Thoracic aorta (tissue), 2 donors: ENCODE results near the gene OR2A25. TPM values are rescaled to one million over a fixed set of nuclear protein-coding genes. Genes with fewer than 3 reads are reported as not detected.
"Not testable (repeated sequence)": the region's sequence is repeated elsewhere in the genome, so short reads cannot be mapped to it uniquely, and the experiment has no call there.

ENCODE experiments used
- ATAC-seq: fragments of 150-250 bp; one replicate; pipeline ENCODE4 v1.8.0; 2017; ENCODE audit warnings: low read depth; ENCODE audit not compliant: insufficient number of reproducible peaks, low FRiP score
- DNase-seq: peaks from one replicate; pipeline ENCODE4 v3.0.0-alpha.2; 2020; ENCODE audit warnings: low spot score
- H3K27ac ChIP-seq, 2 donors: fragments of 200-600 bp; sonication (generic); 1 replicate in 1 of 2; 2 replicates in 1 of 2; pipeline ENCODE4 v1.5.1; 2016; ENCODE audit warnings: mild to moderate bottlenecking in 2 of 2, moderate library complexity in 2 of 2
- H3K27me3 ChIP-seq: fragments of 200-600 bp; sonication (generic); replicated peaks from 2 replicates; pipeline ENCODE4 v1.6.0; 2016; ENCODE audit warnings: mild to moderate bottlenecking; ENCODE audit not compliant: insufficient read depth
- H3K36me3 ChIP-seq: fragments of 200-600 bp; sonication (generic); one replicate; pipeline ENCODE4 v1.5.1; 2016
- H3K4me1 ChIP-seq, 2 donors: fragments of 200-600 bp; sonication (generic); 1 replicate in 1 of 2; 2 replicates in 1 of 2; pipeline versions ENCODE4 v1.5.1 to v1.6.0; 2016; ENCODE audit warnings: low read depth in 2 of 2, mild to moderate bottlenecking in 1 of 2; ENCODE audit not compliant: control insufficient read depth in 1 of 2
- H3K4me3 ChIP-seq: fragments of 200-600 bp; sonication (generic); 2 replicates; pipeline ENCODE4 v1.5.1; 2016; ENCODE audit warnings: mild to moderate bottlenecking
- H3K9me3 ChIP-seq: fragments of 200-600 bp; sonication (generic); 2 replicates; pipeline ENCODE4 v1.5.1; 2016
- total RNA-seq, 2 donors: library from RNA; depleted of rRNA; stranded (reverse); fragments of >200 nt; gene quantifications; one replicate each; pipeline versions ENCODE4 v1.1.0 to v1.2.3, GENCODE V29; 2016
- TF ChIP-seq, protein P1 (sequence below): fragments of 200-600 bp; sonication (generic); IDR thresholded peaks from one replicate; pipeline ENCODE4 v1.5.1; 2019; ENCODE audit warnings: antibody characterized with exemption

Gene OR2A25
- total RNA-seq, 2 donors from 2014 or later, result not detected

DNA sequence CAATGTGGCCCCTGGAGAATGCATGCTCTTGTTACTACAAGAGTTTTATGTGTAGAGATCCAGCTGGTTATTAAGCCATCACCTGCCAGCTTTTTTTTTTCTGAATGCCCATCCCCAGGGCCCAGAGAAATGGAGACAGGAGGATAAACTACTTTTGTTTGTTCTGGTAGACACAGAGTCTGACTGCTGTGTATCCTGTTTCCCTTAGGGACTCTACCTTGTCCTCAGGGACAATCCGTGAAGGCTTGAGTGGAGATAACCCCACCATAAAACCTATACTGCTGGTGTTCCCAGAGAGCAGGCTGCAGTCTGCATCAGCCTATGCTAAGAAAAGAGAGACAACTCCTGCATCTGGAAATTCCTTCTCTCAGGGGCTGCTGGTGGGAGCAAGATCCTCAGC, 21.0 kb upstream of the OR2A25 start, which contains the start of gene OR2A5:
OR2A5 (plus strand) TSS at position 301 of the 400 bp plus-strand sequence. CDS start 1,454 bp downstream, outside the sequence.
- no peak within 1 kb of the TSS for H3K27ac ChIP-seq
- H3K36me3 ChIP-seq, result no peaks in the 10 kb centered on the region
- TF ChIP-seq, protein P1, sequence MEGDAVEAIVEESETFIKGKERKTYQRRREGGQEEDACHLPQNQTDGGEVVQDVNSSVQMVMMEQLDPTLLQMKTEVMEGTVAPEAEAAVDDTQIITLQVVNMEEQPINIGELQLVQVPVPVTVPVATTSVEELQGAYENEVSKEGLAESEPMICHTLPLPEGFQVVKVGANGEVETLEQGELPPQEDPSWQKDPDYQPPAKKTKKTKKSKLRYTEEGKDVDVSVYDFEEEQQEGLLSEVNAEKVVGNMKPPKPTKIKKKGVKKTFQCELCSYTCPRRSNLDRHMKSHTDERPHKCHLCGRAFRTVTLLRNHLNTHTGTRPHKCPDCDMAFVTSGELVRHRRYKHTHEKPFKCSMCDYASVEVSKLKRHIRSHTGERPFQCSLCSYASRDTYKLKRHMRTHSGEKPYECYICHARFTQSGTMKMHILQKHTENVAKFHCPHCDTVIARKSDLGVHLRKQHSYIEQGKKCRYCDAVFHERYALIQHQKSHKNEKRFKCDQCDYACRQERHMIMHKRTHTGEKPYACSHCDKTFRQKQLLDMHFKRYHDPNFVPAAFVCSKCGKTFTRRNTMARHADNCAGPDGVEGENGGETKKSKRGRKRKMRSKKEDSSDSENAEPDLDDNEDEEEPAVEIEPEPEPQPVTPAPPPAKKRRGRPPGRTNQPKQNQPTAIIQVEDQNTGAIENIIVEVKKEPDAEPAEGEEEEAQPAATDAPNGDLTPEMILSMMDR, result no peak
- no peaks in the 10 kb centered on the region for H3K27me3 ChIP-seq
- no peak within 1 kb of the TSS for H3K4me3 ChIP-seq
- H3K4me1 ChIP-seq, result no peaks in the 10 kb centered on the region
- ATAC-seq, result no peak
- no peaks in the 10 kb centered on the region for H3K9me3 ChIP-seq
- no peak for DNase-seq

DNA sequence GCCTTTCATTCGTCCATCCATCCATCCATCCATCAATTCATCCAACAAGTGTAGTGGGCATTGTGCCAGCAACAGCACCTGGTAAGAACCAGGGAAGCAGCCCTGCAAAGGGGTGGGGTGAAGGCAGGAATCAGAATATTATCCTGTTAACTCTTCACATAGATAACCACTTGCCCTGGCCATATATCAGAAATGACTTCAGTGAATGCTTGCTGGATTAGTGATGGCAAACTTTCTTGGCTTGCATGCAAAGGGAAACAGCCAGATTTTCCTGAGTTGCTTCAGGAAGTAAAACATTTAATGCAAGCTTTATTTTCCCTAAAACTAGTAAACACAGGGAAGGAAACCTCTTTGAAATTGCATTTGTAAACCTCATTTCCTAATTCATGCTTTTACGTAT, 20.1 kb upstream of the OR2A25 start:
- no peak overlapping the region for H3K27ac ChIP-seq
- no peak for ATAC-seq

DNA sequence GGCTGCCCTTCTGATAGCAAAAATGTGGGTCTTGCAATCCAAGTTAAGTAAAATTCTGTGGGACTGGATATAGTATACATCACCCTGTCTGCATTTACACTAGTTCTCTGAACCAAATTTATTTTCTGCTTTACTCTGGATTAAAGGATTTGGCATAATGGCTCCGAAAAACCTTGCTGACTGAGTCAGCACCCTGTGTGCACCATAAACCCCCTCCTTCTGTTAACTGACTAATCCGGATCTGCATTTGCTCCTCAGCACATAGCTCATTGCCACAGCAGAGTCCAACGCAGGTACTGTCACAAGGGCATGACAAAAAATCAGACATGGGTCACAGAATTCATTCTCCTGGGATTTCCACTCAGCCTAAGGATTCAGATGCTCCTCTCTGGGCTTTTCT, 19.5 kb upstream of the OR2A25 start:
- Histone ChIP-seq H3K27ac (no peak overlapping the region), H3K4me1 (no peaks in the 10 kb centered on the region), H3K4me3 (no peak overlapping the region), H3K27me3 (no peaks in the 10 kb centered on the region), H3K9me3 (no peaks in the 10 kb centered on the region), H3K36me3 (no peaks in the 10 kb centered on the region)
- ATAC-seq, result no peak
- TF ChIP-seq, protein P1, result no peak
- DNase-seq, result no peak

More for the DNA sequence above, 20.1 kb upstream of the OR2A25 start:
- Histone ChIP-seq H3K4me3 (no peak overlapping the region), H3K36me3 (no peaks in the 10 kb centered on the region), H3K27me3 (no peaks in the 10 kb centered on the region), H3K4me1 (no peaks in the 10 kb centered on the region), H3K9me3 (no peaks in the 10 kb centered on the region)
- TF ChIP-seq, protein P1, result no peak
- no peak for DNase-seq

DNA sequence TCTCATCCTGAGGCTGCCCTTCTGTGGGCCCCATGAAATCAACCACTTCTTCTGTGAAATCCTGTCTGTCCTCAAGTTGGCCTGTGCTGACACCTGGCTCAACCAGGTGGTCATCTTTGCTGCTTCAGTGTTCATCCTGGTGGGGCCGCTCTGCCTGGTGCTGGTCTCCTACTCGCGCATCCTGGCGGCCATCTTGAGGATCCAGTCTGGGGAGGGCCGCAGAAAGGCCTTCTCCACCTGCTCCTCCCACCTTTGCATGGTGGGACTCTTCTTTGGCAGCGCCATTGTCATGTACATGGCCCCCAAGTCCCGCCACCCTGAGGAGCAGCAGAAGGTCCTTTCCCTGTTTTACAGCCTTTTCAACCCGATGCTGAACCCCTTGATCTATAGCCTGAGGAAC, 18.7 kb upstream of the OR2A25 start:
- not testable (repeated sequence) for DNase-seq, ATAC-seq, H3K4me1 ChIP-seq, H3K4me3 ChIP-seq, H3K36me3 ChIP-seq, H3K9me3 ChIP-seq, H3K27ac ChIP-seq, H3K27me3 ChIP-seq

DNA sequence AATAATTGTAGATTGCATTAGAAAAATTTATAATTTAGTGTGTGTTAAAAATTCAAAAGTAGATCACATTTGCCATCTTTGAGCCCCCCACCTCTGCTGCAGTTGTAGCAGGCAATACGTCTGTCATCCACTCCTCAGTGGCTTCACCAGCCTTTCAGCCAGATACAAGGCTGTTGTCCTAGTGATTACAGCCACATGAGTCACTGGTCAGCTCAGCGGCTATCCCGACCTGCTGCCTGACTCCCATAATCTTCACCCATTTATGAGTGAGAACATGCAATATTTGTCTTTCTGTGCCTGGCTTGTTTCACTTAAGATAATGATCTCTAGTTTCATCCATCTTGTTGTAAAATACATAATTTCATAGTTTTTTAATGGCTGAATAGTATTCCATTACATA, 11.7 kb upstream of the OR2A25 start:
- H3K4me3 ChIP-seq, result no peak overlapping the region
- no peaks in the 10 kb centered on the region for H3K4me1 ChIP-seq
- no peaks in the 10 kb centered on the region for H3K9me3 ChIP-seq
- ATAC-seq (no peak), DNase-seq (no peak)
- no peaks in the 10 kb centered on the region for H3K27me3 ChIP-seq
- TF ChIP-seq, protein P1, result no peak
- H3K27ac ChIP-seq, result no peak overlapping the region
- H3K36me3 ChIP-seq, result no peaks in the 10 kb centered on the region

DNA sequence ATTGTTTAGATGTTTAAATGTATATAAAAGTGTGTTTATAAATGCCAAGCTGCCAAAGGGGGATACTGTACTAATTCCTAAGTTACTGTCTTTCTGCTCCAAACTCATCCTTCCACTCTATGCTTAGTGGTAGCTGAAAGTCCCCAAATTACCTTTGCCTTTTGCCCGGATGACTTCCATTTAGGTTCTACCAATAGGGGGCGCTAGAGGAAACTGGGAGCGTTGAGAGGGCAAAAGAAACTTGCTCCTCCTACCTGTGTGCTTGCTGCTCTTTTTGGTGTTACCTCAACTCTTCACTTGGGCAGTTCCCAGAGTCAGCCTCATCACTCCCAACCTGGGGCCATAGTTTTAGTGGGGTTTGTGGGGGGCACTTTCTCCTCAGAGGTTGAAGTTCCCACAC, 5.9 kb upstream of the OR2A25 start:
- H3K4me1 ChIP-seq, result no peaks in the 10 kb centered on the region
- no peaks in the 10 kb centered on the region for H3K27me3 ChIP-seq
- H3K4me3 ChIP-seq, result no peak overlapping the region
- H3K9me3 ChIP-seq, result no peaks in the 10 kb centered on the region
- TF ChIP-seq, protein P1, result no peak
- no peak overlapping the region for H3K27ac ChIP-seq
- ATAC-seq (no peak), DNase-seq (no peak)
- H3K36me3 ChIP-seq, result no peaks in the 10 kb centered on the region
